ENCODE results near the gene CNPPD1. TPM values are rescaled to one million over a fixed set of nuclear protein-coding genes. Genes with fewer than 3 reads are reported as not detected.
A peak's percentile ranks its signal among the peaks of the same experiment; 100 is the strongest.

Gene CNPPD1
- total RNA-seq, 3 donors from 2014 or later (not counting 1 experiment from before 2014, with no cell fraction given) = 64.4 to 72.4 (median 64.8) TPM

DNA sequence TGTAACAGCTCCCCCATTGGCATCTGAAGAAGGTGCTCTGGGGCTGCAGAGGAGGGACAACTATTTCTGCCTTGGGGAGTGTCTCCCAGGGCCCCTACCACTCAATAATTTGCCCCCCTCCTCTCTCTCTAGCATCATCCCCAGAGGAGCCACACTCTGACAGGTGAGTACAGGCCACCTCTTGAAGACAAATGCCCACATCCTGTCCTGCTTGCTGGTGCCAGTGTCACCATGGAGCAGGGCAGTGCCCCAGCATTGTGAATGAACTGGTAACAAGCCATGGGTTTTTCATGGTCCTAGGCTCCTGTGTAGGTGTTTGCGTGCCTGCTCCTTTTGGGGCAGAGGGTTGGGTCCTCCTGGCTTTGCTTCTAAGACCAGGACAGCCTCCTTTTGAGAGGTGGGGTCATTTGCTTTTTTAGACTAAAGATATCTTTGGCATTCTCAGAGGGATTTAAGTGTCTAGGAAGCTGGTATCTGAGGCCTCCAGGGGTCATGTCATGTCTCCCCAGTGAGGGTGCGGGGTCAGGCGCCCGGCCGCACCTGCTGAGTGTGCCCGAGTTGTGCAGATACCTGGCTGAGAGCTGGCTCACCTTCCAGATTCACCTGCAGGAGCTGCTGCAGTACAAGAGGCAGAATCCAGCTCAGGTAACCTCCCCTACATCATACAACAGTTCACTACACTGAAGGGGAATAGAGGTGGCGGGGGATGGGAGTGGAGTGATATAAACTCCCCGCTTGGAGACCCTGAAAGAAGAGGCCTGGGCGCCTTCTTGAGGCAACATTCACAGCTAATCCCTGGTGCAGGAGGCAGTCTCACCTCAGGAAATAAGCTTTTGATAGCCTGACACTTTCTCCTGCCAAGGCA lies 3.1 kb upstream of the CNPPD1 start:
- H3K4me1 Mint-ChIP-seq = peaks cover 38 to 58% of the 10 kb centered on the region in 2 donors
- no peak for DNase-seq
- Histone ChIP-seq H3K4me1 (ENCODE audit: control insufficient read depth, insufficient read depth, low read length) (peaks cover 40% of the 10 kb centered on the region), H3K27ac (ENCODE audit: low read length) (no peak overlapping the region), H3K4me3 (ENCODE audit: low read length) (no peak overlapping the region), H3K36me3 (ENCODE audit: control insufficient read depth, insufficient read depth, low read length) (peaks cover 51% of the 10 kb centered on the region), H3K27me3 (ENCODE audit: control insufficient read depth, insufficient read depth, low read length) (no peaks in the 10 kb centered on the region), H3K9me3 (ENCODE audit: control insufficient read depth, insufficient read depth, low read length) (no peaks in the 10 kb centered on the region)
- H3K27me3 Mint-ChIP-seq (ENCODE audit: low read depth in 2 of 2) = no peaks in the 10 kb centered on the region
- 95% methylated on average over 8 of the region's 9 CpGs for WGBS (ENCODE audit: insufficient coverage)
- no peaks in the 10 kb centered on the region for H3K9me3 Mint-ChIP-seq
- intact Hi-C loops (cut with micrococcal nuclease) = loop anchor here (5.0 to 10.0 kb wide), 2 partner anchors 205 to 283 kb away; partner anchors contain the start of gene DNPEP
- H3K36me3 Mint-ChIP-seq = no peaks in the 10 kb centered on the region
- ATAC-seq = no peak
- peak overlapping the region; percentile 99 to 100 for H3K27ac Mint-ChIP-seq
- TF ChIP-seq, protein P1, sequence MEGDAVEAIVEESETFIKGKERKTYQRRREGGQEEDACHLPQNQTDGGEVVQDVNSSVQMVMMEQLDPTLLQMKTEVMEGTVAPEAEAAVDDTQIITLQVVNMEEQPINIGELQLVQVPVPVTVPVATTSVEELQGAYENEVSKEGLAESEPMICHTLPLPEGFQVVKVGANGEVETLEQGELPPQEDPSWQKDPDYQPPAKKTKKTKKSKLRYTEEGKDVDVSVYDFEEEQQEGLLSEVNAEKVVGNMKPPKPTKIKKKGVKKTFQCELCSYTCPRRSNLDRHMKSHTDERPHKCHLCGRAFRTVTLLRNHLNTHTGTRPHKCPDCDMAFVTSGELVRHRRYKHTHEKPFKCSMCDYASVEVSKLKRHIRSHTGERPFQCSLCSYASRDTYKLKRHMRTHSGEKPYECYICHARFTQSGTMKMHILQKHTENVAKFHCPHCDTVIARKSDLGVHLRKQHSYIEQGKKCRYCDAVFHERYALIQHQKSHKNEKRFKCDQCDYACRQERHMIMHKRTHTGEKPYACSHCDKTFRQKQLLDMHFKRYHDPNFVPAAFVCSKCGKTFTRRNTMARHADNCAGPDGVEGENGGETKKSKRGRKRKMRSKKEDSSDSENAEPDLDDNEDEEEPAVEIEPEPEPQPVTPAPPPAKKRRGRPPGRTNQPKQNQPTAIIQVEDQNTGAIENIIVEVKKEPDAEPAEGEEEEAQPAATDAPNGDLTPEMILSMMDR (IDR thresholded peaks at IDR 0.05) = no peak
- H3K4me3 Mint-ChIP-seq = peak overlapping the region; percentile 53

DNA sequence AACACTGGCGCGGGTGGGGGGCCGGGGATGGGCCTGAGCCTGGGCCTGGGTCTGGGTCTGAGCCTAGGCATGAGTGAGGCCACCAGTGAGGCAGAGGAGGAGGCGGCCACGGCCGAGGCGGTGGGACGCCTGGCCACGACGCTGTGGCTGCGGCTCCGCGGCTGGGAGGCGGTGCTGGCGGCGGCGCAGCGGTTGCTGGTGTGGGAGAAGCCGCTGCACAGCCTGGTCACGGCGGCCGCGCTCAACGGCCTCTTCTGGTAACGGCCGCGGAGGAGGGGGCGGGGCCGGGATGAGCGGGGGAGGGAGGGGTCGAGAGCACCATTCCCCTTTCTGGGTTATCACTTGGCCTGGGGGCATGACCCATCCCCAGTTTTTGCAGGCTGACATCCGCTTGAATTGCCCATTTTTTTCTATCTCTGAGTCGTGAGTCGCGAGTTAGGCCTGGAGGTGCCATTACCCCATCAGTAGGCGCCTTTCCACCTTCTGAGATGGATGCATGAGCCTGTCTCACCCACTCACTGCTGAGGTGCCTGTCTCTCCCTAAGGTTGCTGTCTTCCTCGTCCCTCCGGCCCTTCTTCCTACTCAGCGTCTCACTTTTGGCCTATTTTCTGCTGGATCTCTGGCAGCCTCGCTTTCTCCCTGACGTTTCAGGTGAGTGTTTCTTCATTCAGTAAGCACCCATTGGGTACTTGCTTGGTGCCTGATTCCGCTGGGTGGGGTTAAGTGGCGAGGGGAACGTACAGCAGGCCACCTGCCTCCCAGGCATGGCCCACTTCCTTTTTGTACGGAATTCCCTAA lies 1.9 kb upstream of the CNPPD1 start:
- H3K36me3 Mint-ChIP-seq = peaks cover 9% of the 10 kb centered on the region
- H3K4me1 ChIP-seq (ENCODE audit: control insufficient read depth, insufficient read depth, low read length) = peaks cover 43% of the 10 kb centered on the region
- H3K36me3 ChIP-seq (ENCODE audit: control insufficient read depth, insufficient read depth, low read length) = peaks cover 56% of the 10 kb centered on the region

DNA sequence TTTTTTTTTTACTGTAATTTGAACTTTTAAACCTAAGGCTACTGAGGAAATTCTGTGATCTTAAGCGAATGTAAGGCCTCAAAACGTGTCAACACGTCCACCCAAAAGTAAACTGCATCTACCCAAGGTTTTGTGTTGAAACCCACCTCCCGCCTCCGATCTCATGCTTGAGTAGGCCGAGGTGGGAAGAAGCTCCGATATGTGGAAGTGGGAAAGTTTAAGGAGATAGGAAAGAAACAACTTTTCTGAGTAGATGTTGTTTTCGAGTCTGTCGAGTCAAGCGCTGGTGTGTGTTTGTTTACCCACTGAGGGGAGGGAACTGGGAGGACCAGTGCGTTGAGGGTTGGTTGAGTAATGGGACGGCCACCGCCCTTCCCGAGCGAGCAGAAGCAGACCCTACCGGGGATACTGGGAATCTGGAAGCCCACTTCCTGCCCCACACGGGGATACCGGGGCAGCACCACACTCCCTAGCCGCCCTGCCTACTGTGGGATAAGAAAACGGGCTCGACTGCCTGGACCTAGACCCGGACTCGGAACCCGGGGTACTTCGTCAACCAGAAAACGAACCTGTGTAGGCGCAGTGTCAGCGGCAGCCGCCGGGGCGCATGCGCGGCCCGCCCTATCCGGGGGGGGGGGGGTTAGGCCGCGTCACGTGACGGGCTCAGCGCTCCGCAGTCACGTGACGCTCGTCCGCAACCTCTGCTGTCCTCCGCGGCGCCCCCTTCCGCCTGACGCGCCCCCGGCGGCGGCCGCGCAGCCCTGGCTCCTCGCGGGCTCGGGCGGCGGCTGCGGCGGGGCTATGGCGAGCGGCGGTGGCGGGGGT lies 1.0 kb upstream of the CNPPD1 start, which contains the start of gene RETREG2:
TSS of gene RETREG2 (plus strand) at position 724 of the 825 bp plus-strand sequence. CDS start at position 802, 78 bp downstream.
- Mint-ChIP-seq H3K9me3 (no peaks in the 10 kb centered on the region), H3K4me3 (peak within 1 kb of the TSS; percentile 97), H3K36me3 (peaks cover 9% of the 10 kb centered on the region), H3K4me1 (peaks cover 47 to 67% of the 10 kb centered on the region in 2 donors), H3K27ac (peak within 1 kb of the TSS; percentile 99 to 100), H3K27me3 (ENCODE audit: low read depth in 2 of 2) (no peaks in the 10 kb centered on the region)
- intact Hi-C loops (cut with micrococcal nuclease) = loop anchor here (1.0 to 10.0 kb wide), 6 partner anchors 17 to 280 kb away; partner anchors contain the start of genes DNAJB2, DNPEP, NHEJ1 and ZFAND2B
- H3K9me3 ChIP-seq (ENCODE audit: control insufficient read depth, insufficient read depth, low read length) = no peaks in the 10 kb centered on the region
- ATAC-seq (peak; percentile 57 to 71 (median 63)), DNase-seq (peak; percentile 79 to 96)
- peaks cover 56% of the 10 kb centered on the region for H3K36me3 ChIP-seq (ENCODE audit: control insufficient read depth, insufficient read depth, low read length)
- peak within 1 kb of the TSS; percentile 61 for H3K4me3 ChIP-seq (ENCODE audit: low read length)
- WGBS (ENCODE audit: insufficient coverage) = under 1% methylated on average over 65 of the region's 67 CpGs
- peaks cover 43% of the 10 kb centered on the region for H3K4me1 ChIP-seq (ENCODE audit: control insufficient read depth, insufficient read depth, low read length)
- TF ChIP-seq, protein P1 (IDR thresholded peaks at IDR 0.05) = peak; percentile 38
- no peaks in the 10 kb centered on the region for H3K27me3 ChIP-seq (ENCODE audit: control insufficient read depth, insufficient read depth, low read length)
- H3K27ac ChIP-seq (ENCODE audit: low read length) = peak within 1 kb of the TSS; percentile 98

More for the DNA sequence above, 1.9 kb upstream of the CNPPD1 start:
- intact Hi-C loops (cut with micrococcal nuclease) = loop anchor here (1.0 to 10.0 kb wide), 4 partner anchors 18 to 281 kb away; partner anchors contain the start of genes DNPEP, NHEJ1 and ZFAND2B
- H3K27me3 ChIP-seq (ENCODE audit: control insufficient read depth, insufficient read depth, low read length) = no peaks in the 10 kb centered on the region
- H3K4me3 Mint-ChIP-seq = peak overlapping the region; percentile 97
- peak overlapping the region; percentile 39 for H3K4me3 ChIP-seq (ENCODE audit: low read length)
- H3K4me1 Mint-ChIP-seq = peaks cover 47 to 68% of the 10 kb centered on the region in 2 donors
- peak; percentile 1 to 6 (median 2) for ATAC-seq
- H3K27ac ChIP-seq (ENCODE audit: low read length) = peak overlapping the region; percentile 51
- TF ChIP-seq, protein P1 (IDR thresholded peaks at IDR 0.05) = peak; percentile 18
- peak overlapping the region; percentile 99 to 100 for H3K27ac Mint-ChIP-seq
- H3K9me3 Mint-ChIP-seq = no peaks in the 10 kb centered on the region
- peak in 1 of 2 donors; percentile 66 for DNase-seq
- H3K9me3 ChIP-seq (ENCODE audit: control insufficient read depth, insufficient read depth, low read length) = no peaks in the 10 kb centered on the region
- 2% methylated on average over 44 of the region's 45 CpGs for WGBS (ENCODE audit: insufficient coverage)
- no peaks in the 10 kb centered on the region for H3K27me3 Mint-ChIP-seq (ENCODE audit: low read depth in 2 of 2)

Measured in natural killer cell (primary cell).